ENCODE data around the gene SSH2.

SSH2 gene

DNA sequence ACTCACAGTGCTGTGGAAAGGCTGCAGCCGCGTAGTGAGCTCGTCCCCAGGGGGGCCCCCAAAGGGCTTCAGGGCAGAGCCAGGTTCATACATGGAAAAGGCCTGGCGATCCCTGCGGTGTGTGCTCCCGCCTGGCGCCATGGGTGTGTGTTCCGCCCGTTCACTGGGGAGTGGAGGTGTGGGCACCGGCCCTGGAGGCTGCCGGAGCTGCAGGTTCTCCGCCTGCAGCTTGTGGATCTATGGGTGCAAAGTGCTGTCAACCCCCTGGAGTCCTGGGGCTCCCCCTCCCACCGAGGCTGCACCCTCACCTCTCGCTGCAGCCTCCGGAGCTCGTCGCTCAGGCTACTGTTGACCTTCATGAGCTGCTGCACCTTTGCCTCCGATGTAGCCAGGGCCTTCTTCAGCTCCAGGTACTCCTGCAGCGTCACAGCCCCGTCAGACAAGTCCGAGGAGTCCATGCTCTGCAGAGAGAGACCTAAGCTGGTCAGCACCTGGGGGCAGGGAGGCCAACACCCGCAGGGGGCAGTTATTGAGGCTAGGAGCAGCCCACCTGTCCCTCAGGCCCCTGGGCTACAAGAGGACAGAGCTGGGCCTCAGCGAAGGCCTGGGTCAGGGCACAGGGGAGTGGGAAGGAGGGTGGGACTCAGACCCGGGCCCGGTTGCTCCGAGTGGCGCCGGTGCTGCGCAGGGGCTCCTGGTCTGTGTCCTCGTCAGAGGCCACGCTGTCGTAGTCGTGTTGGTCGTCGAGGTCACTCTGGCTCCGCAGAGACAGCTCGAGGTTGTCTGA, 353.6 kb downstream of the SSH2 start:
- DNase-seq (ENCODE audit: low spot score): no peak
- TF ChIP-seq, protein P1, sequence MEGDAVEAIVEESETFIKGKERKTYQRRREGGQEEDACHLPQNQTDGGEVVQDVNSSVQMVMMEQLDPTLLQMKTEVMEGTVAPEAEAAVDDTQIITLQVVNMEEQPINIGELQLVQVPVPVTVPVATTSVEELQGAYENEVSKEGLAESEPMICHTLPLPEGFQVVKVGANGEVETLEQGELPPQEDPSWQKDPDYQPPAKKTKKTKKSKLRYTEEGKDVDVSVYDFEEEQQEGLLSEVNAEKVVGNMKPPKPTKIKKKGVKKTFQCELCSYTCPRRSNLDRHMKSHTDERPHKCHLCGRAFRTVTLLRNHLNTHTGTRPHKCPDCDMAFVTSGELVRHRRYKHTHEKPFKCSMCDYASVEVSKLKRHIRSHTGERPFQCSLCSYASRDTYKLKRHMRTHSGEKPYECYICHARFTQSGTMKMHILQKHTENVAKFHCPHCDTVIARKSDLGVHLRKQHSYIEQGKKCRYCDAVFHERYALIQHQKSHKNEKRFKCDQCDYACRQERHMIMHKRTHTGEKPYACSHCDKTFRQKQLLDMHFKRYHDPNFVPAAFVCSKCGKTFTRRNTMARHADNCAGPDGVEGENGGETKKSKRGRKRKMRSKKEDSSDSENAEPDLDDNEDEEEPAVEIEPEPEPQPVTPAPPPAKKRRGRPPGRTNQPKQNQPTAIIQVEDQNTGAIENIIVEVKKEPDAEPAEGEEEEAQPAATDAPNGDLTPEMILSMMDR (IDR thresholded peaks at IDR 0.05; ENCODE audit: extremely low read depth, missing control alignments): no peak

Data from GM20000 (cell line).